Kidney capillary endothelial cell (primary cell): Measurements from ENCODE around the gene RASSF3.
"Not testable (repeated sequence)": the region's sequence is repeated elsewhere in the genome, so short reads cannot be mapped to it uniquely, and the experiment has no call there.

ENCODE experiments used
- DNase-seq: peaks from one replicate; pipeline ENCODE4 v3.0.0-alpha.2; 2018; ENCODE audit warnings: low spot score

RASSF3 gene, protein sequence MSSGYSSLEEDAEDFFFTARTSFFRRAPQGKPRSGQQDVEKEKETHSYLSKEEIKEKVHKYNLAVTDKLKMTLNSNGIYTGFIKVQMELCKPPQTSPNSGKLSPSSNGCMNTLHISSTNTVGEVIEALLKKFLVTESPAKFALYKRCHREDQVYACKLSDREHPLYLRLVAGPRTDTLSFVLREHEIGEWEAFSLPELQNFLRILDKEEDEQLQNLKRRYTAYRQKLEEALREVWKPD

DNA sequence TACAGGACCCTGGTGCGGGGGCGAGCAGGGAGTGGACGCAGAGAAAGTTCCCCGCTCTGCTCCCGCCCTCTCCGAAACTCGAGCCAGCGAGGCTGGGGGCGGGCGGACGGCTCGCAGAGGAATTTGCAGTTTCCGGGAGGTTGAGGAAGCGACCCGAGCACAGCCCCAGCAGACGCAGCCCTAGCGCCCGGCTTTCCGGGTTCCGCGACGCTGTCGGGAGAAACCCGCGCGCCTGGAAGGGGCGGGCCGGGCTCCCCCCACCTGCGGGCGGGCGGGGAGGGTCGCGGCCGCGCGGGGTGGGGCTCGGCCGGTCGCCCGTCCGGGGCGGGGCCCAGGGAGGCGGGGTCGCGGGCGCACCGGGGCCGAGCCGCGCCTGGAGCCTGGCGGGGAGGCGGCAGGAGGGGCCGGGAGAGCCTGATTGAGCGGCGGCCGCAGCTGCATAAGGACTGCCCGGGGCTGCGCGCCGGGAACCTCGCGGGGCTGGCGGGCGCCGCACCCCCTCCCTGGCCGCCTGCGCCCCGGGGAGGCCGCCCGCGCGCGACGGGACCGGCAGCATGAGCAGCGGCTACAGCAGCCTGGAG, at the start of gene RASSF3:
RASSF3 (plus strand) TSS at position 417 of the 581 bp plus-strand sequence; CDS start at position 555, 138 bp downstream.
- peak; percentile 68 for DNase-seq

DNA sequence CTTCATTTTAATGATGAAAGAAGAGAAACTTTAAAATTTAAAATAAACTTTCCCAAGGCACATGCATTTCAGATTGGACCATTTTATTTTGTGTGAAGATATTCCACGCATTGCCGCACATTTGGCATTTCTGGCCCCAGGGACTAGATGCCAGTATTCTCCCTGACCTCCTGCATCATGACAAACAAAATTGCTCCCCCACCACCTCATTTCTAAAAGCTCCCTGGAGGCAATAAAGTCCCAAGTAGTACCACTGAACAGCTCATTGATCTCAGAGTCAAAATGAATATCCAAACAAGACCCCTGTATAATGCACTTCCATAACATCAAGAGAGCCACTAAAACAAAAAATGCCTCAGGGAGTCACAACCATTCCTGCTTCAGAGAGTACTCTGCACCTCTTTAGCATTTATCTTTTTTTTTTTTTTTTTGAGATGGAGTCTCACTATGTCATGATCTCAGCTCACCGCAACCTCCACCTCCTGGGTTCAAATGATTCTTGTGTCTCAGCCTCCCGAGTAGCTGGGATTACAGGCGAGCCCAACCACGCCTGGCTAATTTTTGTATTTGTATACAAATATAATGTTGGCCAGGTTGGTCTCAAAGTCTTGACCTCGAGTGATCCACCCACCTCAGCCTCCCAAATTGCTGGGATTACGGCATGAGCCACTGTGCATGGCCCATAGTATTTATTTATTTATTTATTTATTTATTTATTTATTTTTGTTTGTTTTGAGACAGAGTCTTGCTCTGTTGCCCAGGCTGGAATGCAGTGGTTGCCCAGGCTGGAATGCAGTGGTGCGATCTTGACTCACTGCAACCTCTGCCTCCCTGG, 48.8 kb upstream of the RASSF3 start:
- no peak for DNase-seq

DNA sequence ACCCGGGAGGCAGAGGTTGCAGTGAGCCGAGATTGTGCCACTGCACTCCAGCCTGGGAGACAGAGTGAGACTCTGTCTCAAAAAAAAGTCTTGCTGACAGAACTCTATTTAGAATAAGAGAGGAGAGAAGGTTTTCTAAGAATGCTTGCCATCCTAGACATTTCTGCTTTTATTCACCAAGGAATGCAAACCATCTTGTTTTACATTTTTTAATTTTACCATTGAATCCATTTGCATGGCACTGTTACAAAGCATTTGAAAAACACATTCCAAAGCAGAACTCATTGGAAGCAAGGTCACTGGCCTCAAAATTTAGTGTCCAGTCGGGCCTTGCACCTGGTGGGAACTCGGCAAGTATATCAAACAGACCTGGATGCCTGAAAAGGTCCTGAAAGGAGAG, 44.2 kb upstream of the RASSF3 start:
- DNase-seq: no peak

DNA sequence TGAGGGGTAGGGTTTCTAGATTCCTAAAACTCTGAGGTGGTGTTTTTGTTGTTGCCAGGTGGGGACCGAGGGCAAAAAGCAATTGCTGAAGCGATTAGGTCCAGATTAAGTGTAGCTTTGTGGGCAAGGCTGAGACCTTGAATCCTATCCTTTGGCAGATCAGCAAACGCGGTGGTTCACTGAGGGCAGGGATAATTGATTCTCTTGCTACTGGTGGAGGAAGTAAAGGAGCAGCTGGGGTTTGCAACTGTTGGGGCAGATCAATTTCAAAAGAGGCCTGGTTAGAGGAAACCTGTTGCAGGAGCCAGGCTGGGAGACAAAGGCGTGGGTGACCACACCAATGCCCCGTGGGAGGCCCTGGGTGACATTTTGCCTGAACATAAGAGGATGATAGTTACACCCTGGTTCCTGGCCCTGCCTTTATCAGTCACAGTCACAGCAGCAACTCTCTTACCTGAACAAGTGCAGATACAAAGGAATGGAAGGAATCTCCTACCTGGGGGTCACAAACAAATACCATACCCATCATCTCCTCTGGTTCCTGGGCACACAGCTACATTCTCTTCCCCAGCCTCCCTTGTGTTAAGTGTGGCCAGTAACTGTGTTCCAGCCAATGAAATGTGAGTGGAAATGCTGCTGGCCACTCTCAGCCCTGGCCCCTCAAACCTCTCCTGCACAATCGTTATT, 43.3 kb upstream of the RASSF3 start:
- DNase-seq: no peak

DNA sequence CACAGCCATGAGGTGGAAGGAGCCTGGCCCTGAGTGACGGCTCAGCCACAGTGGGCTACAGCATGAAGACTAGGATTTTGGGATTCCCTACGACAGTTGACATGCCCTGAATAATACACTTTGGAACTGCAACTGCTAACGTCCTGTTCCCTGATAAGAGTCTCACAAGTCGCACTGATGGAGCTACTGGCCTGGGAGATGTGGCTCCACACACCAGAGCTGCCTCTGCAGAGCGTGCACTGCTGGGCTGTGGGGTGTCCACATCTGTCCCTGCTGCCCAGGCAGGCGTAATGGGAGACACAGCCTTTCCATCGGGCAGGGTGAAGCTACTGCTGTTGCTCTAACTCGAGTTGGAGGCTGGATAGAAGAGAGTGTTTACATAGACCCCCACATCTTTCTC, 42.7 kb upstream of the RASSF3 start:
- no peak for DNase-seq

DNA sequence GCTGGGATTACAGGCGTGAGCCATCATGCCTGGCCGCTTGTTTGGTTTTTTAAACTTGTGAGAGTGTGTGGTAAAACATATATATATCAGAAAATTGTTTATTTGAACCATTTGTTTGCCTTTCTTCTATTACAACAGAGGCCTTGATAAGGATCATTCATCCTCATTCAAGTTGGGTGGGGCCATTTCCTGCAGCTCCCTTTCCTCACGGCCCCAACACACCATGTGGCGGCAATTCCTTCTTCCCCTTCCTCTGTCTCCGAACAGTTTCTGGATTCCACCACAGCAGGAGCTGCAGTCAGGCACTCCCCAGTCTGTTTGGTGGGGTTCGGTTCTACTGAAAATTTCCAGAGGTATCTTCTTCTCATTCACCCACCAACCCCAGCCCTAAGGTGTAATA, 42.0 kb upstream of the RASSF3 start:
- no peak for DNase-seq

DNA sequence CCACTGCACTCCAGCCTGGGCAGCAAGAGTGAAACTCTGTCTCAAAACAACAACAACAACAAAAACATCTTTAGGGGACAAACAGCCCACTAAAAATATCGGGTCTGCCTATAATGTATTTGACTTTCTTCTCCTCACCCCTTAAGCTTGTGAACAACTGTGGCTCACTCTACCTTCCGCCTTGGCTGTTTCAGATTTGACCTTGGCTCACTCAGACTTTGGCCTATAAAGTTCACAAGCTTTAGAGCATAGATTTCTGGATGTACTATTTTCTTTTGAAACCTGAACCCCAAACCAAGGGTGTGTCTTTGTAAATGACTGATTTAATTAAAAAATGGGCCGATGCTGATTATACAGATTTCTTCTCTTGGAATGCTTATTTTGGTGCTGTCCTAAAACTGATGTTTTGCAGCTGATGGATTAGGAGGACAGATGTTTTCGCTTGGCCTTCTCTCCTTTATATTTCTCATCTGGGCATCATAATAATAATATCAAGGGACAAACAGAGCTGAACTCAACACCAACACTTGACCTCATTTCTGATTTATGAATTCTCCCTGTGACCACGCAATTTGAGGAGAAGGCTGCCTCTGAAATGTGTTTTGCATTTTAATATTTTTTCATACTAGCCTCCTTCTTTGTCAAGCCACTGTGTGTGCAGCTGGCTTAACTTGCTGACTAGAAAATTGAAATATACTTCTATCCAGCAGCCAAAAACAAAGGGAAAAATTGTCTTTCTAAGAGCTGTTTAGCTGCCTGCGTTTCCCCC, 40.2 kb upstream of the RASSF3 start:
- DNase-seq: no peak

DNA sequence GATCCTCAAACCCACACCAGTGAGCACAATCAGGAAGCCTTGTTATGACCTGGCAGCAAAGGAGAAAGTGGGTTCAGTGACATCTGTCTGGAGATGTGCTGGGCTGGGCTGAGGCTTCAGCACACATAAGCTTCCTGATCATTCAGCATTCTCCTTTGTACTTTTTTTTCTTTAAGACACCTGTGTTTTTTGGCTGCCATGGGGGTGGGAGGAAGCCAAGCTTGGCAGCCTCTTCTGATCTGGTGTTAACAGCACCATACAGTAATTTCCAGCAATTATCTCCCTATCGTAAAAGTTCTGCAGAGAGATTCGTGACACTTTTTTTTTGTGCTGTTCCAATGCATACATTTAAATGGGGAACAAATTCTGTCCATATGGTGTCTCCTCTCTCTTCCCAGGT, 38.9 kb upstream of the RASSF3 start:
- no peak for DNase-seq

DNA sequence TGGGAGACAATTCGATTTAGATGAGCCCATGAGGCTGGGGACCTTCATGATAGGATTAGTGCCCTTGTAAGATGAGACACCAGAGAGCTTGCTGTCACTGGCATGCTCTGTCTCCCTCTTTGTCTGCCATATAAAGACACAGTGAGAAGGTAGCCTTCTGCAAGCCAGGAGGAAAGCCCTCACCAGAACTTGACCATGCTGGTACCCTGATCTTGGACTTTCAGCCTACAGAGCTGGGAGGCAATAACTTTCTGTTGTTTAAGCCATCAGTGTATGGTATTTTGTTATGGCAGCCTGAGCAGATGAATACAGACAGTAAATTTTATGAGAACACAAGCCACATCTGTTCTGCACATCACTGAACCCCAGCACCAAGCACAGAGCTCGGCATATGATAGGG, 38.1 kb upstream of the RASSF3 start:
- DNase-seq: no peak

DNA sequence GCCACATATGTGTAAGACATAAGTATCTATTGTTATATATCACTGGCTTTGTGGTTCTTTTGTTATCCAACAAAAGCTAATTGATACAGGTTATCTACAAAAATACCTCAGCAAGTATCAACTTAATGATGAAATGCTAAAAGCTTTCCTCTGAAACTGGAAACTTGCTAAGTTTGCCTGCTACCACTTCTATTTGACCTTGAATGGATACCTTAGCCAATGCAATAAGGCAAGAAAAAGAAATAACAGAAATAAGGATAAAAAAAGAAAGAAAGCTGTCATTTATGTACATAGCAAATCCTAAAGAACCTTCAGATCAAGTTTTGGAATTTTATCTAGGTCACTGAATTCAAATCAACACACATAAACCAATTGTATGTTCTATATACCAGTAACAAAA, 35.5 kb upstream of the RASSF3 start:
- DNase-seq: no peak

DNA sequence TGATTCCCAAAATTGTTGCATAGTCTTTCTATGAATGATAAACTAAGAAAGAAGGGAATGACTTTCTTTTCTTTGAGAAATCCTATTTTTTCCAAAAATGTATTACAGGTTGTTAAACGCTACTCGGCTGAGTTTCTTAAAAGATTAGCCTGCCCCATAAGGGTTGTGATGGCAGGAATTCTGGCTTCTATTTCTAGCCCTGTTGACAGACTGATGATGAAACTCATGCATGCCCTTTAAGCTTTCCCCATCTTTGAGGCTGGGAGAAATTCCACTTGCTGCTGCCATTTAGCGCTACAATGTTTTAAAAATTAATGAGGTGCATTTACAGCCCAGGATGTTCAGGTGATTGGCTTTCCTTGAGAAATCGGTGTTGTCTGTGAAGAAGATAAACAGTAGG, 33.2 kb upstream of the RASSF3 start:
- no peak for DNase-seq

DNA sequence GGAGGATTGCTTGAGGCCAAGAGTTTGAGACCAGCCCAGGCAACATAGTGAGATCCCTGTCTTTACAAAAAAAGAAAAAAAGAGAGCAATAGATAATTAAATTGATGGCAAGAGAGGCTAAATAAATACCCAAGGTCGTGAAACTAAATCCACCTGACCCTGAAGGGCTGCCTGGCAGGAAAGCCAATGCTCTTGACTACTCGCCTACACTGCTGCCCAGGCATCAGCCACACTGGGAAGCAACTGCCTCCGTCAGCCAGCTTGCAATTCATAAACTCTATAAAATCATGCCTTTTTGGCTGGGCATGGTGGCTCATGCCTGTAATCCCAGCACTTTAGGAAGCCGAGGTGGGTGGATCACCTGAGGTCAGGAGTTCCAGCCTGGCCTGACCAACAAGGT, 31.7 kb upstream of the RASSF3 start:
- no peak for DNase-seq

DNA sequence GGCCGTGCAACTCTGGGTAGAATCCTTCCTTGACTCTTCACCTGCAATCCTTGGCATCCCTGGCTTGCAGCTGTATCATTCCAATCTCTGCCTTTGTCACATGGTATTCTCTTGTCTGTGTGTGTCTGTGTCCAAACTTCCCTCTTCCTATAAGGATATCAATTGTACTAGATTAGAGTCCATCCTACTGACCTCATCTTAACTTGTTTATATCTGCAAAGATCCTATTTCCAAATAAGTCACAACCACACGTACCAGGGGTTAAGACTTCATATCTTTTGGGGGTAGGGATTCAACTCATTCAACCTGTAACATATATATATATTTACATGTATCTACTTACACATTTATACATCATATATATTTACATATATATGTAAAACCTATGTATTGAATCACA, 29.6 kb upstream of the RASSF3 start:
- DNase-seq: no peak

DNA sequence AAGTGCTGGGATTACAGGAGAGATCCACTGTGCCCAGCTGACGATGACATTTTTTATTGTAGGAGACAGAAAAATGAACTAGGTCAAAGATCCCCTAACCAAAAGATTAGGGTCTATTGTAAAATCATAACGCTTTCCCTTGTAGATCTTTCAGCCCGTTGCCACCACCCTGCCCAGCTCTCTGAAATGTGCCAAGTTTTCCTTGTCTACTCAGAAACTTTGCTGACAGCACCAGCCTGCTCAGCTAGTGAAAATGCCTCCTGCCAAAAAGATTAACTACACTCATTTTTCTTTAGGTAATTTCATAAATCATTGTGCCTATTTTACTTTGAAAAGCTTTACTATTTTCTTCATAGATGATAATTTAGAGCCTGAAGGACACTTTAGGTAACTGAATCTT, 28.2 kb upstream of the RASSF3 start:
- no peak for DNase-seq

DNA sequence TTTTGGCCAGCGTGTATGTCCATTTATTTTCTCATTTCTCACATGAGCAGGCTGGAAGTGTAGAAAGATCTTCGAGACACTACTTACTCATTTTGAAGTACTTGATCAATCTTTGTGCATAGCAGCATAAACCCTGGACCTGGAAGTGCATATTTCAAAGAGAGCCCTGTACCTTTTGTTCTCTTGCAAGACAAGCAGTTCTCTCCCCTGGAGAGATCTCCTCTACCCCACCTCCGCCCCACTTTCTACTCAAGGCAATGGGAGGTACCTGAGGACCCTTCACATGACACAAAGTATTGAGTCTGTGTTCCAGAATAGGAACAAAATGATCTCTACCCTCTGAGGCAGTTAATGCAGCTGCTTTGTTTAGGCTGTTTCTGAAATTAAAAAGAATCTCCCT, 27.4 kb upstream of the RASSF3 start:
- DNase-seq: no peak

DNA sequence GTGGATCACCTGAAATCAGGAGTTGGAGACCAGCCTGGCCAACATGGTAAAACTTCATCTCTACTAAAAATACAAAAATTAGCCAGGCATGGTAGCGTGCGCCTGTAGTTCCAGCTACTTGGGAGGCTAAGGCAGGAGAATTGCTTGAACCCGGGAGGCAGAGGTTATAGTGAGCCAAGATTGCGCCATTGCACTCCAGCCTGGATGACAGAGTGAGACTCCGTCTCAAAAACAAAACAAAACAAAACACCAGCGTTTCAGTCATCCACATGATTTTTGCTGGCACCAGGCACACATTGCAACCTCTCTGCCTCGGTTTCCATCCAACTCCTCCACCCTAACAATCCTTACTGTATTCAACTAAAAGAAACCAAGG, 26.9 kb upstream of the RASSF3 start:
- not testable (repeated sequence) for DNase-seq

DNA sequence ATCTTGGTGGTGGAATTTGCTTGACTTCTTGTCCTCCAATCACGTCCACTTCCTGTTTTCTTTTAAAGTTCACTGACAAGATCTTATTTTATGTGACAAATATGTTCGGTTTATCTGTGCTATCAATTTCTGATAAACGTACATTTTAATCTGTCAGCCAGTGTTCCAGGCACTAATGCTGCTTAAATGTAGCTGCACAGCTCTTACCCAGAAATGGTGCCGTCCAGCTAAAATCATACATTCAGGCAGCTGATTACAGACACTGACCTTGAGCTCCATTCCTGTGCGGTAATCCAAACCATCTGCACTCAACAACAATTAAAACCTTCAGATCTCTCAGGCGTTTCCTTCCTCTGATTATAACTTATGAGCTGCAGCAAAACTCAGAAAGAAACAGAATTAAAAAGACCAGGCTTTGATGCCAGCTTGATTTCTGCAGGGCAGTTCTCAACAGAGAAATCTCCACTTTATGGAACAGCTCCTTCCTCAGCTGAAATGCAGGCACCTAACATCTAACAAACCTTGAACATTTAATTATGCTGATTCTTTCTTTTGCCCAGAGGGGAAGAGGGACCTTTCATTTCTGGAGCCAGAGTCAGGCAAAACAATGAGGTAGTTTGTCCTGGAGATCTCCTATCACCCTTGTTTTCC, 26.4 kb upstream of the RASSF3 start:
- DNase-seq: peak; percentile 63

DNA sequence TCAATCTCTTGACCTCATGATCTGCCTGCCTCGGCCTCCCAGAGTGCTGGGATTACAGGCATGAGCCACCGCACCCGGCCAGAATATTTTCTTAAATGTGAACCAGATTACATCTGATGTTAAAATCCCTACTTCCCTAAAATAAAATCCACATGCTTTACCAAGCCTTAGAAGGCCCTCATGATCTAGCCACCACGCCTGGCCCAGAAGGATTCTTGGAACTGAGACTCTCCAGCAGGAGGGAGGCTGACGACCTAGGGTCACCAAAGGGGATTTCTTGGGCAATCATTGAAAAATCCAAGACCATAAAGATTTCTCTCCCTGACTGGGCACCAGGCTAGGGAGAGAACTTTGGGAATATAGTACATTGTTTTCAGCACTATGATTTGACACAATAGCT, 25.2 kb upstream of the RASSF3 start:
- no peak for DNase-seq

DNA sequence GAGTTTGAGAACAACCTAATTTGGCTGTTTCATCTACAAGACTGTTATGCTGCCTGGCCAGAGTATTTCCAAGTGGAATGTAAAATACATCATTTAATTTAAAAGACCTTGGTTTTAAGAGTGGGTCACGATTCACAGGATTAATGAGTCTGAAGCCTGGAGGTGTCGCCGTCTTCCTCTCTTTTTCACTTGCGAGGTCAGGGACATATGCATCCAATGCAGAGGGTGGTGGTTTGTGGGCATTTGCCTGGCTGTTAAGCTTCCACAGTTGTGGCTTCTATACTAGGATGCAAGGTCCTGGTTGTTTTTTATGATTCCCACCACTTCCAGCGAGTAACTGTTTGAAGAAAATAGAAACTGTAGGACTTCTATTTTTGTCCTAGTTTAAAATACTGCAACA, 22.8 kb upstream of the RASSF3 start:
- DNase-seq: no peak

DNA sequence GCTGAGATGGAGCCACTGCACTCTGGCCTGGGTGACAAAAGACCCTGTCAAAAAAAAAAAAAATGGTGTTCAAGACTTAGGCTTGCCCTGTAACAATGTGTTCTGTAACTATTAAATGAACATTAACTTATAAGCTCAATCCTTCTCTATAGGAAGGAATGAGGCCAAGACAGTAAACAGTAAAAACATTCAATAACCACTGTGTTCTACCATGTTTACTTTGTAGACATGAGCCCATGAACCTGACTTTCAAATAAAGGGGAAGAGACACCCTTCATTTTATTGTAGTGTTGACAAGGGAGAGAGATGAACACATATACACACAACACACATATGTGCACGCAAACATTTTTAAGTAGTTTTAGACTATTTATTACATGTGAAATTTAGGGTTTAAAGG, 20.1 kb upstream of the RASSF3 start:
- no peak for DNase-seq
